ENCODE results near the gene CILP2.

The CILP2 gene

DNA sequence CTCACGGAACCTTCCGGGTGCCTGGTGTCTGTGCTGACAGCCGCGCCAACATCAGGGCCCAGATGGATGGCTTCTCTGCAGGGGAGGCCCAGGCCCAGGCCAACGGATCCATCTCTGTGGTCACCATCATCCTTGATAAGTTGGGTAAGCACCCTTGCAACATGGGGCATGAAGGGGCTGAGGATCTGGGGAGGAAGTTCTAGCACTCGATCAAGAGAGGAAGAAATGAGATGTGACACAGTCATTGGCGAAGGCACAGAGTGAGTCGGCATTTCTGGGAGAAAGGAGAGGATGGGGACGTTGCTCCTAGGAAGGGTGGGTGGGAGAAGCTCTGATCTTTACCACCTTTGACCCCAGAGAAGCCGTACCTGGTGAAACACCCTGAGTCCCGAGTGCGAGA, 4.4 kb downstream of the CILP2 start:
- H3K27me3 ChIP-seq (ENCODE audit: low read length), result no peaks in the 10 kb centered on the region
- H3K36me3 ChIP-seq (ENCODE audit: low read length), result no peaks in the 10 kb centered on the region
- no peak overlapping the region for H3K9ac ChIP-seq (ENCODE audit: low read length)
- no peak for TF ChIP-seq EZH2phosphoT487 (conservative IDR thresholded peaks at IDR 0.05; ENCODE audit: low read length)
- TF ChIP-seq, protein P1, sequence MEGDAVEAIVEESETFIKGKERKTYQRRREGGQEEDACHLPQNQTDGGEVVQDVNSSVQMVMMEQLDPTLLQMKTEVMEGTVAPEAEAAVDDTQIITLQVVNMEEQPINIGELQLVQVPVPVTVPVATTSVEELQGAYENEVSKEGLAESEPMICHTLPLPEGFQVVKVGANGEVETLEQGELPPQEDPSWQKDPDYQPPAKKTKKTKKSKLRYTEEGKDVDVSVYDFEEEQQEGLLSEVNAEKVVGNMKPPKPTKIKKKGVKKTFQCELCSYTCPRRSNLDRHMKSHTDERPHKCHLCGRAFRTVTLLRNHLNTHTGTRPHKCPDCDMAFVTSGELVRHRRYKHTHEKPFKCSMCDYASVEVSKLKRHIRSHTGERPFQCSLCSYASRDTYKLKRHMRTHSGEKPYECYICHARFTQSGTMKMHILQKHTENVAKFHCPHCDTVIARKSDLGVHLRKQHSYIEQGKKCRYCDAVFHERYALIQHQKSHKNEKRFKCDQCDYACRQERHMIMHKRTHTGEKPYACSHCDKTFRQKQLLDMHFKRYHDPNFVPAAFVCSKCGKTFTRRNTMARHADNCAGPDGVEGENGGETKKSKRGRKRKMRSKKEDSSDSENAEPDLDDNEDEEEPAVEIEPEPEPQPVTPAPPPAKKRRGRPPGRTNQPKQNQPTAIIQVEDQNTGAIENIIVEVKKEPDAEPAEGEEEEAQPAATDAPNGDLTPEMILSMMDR (IDR thresholded peaks at IDR 0.05; ENCODE audit: insufficient read depth, low read length, poor library complexity, severe bottlenecking), result no peak
- no peaks in the 10 kb centered on the region for H3K9me2 ChIP-seq (replicated peaks; ENCODE audit: insufficient read depth, low read length)
- H3K79me2 ChIP-seq (ENCODE audit: insufficient read depth, low read length), result no peaks in the 10 kb centered on the region
- H3K4me3 ChIP-seq (ENCODE audit: insufficient read depth, low read length, poor library complexity, severe bottlenecking), result no peak overlapping the region
- no peaks in the 10 kb centered on the region for H3K9me3 ChIP-seq (ENCODE audit: insufficient read depth, low read length)
- H4K20me1 ChIP-seq (ENCODE audit: low read depth, low read length), result no peaks in the 10 kb centered on the region
- H3F3A ChIP-seq (ENCODE audit: insufficient read depth), result no peaks in the 10 kb centered on the region
- no peak overlapping the region for H3K27ac ChIP-seq (ENCODE audit: low read depth, low read length)
- H3K4me2 ChIP-seq (ENCODE audit: low read depth, low read length, poor library complexity, severe bottlenecking), result no peak overlapping the region
- H2AFZ ChIP-seq (ENCODE audit: low read depth, low read length, severe bottlenecking), result no peak overlapping the region

DNA sequence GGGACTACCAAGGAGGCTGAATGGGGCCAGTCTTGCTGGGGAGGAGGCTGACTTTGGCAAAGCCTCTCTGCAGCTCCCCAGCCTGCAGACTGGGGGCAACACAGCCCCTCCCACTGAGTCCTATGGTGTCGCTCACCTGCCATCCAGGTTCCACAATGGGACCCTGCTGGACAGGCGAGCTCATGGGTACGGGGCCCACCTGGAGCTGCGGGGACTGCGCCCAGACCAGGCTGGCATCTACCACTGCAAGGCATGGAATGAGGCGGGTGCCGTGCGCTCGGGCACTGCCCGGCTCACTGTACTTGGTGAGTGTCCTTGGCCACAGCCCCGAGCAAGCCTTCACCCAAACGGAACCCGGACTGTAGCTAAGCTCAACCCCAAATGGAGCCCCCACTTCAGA, 5.0 kb downstream of the CILP2 start:
- Histone ChIP-seq H3K27me3 (ENCODE audit: low read length) (no peaks in the 10 kb centered on the region), H3K27ac (ENCODE audit: low read depth, low read length) (no peak overlapping the region), H3K36me3 (ENCODE audit: low read length) (no peaks in the 10 kb centered on the region), H3K4me2 (ENCODE audit: low read depth, low read length, poor library complexity, severe bottlenecking) (no peak overlapping the region), H3K79me2 (ENCODE audit: insufficient read depth, low read length) (no peaks in the 10 kb centered on the region), H2AFZ (ENCODE audit: low read depth, low read length, severe bottlenecking) (no peak overlapping the region), H4K20me1 (ENCODE audit: low read depth, low read length) (no peaks in the 10 kb centered on the region), H3K9ac (ENCODE audit: low read length) (no peak overlapping the region), H3K4me3 (ENCODE audit: insufficient read depth, low read length, poor library complexity, severe bottlenecking) (no peak overlapping the region), H3F3A (ENCODE audit: insufficient read depth) (no peaks in the 10 kb centered on the region), H3K9me2 (replicated peaks; ENCODE audit: insufficient read depth, low read length) (no peaks in the 10 kb centered on the region), H3K9me3 (ENCODE audit: insufficient read depth, low read length) (no peaks in the 10 kb centered on the region)
- TF ChIP-seq, protein P1 (IDR thresholded peaks at IDR 0.05; ENCODE audit: insufficient read depth, low read length, poor library complexity, severe bottlenecking), result no peak
- TF ChIP-seq EZH2phosphoT487 (conservative IDR thresholded peaks at IDR 0.05; ENCODE audit: low read length), result no peak

DNA sequence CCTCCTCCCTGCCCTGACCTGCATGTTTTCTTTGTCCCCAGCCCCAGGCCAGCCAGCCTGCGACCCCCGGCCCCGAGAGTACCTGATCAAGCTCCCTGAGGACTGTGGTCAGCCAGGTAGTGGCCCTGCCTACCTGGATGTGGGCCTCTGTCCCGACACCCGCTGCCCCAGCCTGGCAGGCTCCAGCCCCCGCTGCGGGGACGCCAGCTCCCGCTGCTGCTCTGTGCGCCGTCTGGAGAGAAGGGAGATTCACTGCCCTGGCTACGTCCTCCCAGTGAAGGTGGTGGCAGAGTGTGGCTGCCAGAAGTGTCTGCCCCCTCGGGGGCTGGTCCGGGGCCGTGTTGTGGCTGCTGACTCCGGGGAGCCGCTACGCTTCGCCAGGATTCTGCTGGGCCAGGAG, 5.6 kb downstream of the CILP2 start:
- Histone ChIP-seq H3K9me3 (ENCODE audit: insufficient read depth, low read length) (no peaks in the 10 kb centered on the region), H3K27me3 (ENCODE audit: low read length) (no peaks in the 10 kb centered on the region), H3K27ac (ENCODE audit: low read depth, low read length) (no peak overlapping the region), H3F3A (ENCODE audit: insufficient read depth) (no peaks in the 10 kb centered on the region), H3K9ac (ENCODE audit: low read length) (no peak overlapping the region), H3K9me2 (replicated peaks; ENCODE audit: insufficient read depth, low read length) (no peaks in the 10 kb centered on the region), H2AFZ (ENCODE audit: low read depth, low read length, severe bottlenecking) (no peak overlapping the region), H4K20me1 (ENCODE audit: low read depth, low read length) (no peaks in the 10 kb centered on the region), H3K36me3 (ENCODE audit: low read length) (no peaks in the 10 kb centered on the region), H3K4me3 (ENCODE audit: insufficient read depth, low read length, poor library complexity, severe bottlenecking) (no peak overlapping the region), H3K79me2 (ENCODE audit: insufficient read depth, low read length) (no peaks in the 10 kb centered on the region), H3K4me2 (ENCODE audit: low read depth, low read length, poor library complexity, severe bottlenecking) (no peak overlapping the region)
- no peak for TF ChIP-seq EZH2phosphoT487 (conservative IDR thresholded peaks at IDR 0.05; ENCODE audit: low read length)
- TF ChIP-seq, protein P1 (IDR thresholded peaks at IDR 0.05; ENCODE audit: insufficient read depth, low read length, poor library complexity, severe bottlenecking), result no peak
